GM12878 (cell line): Measurements from ENCODE around the gene SORBS1.

Source experiments
- CTCF ChIP-seq, 3 experiments: IDR thresholded peaks in 2 of 3; conservative IDR thresholded peaks in 1 of 3; 2 replicates each; pipeline ENCODE4 v1.5.1; 2011; ENCODE audit warnings: low read depth in 3 of 3, low read length in 3 of 3, mild to moderate bottlenecking in 3 of 3, control low read depth in 2 of 3, moderate library complexity in 2 of 3, inconsistent platforms in 1 of 3, mixed read lengths in 1 of 3; ENCODE audit not compliant: control insufficient read depth in 2 of 3, insufficient read depth in 1 of 3; ENCODE audit errors: extremely low read depth in 1 of 3
- E2F8 ChIP-seq: fragments of 450-650 bp; IDR thresholded peaks from 2 replicates; pipeline ENCODE4 v1.6.1; 2018; ENCODE audit warnings: mild to moderate bottlenecking, low read depth, moderate library complexity; ENCODE audit not compliant: partially characterized antibody
- MTA2 ChIP-seq: fragments of 450-650 bp; IDR thresholded peaks from 2 replicates; pipeline ENCODE4 v1.6.1; 2016; ENCODE audit warnings: low read depth, mild to moderate bottlenecking, moderate library complexity
- POLR2AphosphoS5 ChIP-seq: IDR thresholded peaks from 2 replicates; pipeline ENCODE4 v1.6.1; 2011; ENCODE audit warnings: mild to moderate bottlenecking, low read length, inconsistent platforms
- RCOR1 ChIP-seq: conservative IDR thresholded peaks from 2 replicates; pipeline ENCODE4 v1.6.1; 2012; ENCODE audit warnings: low read depth, low read length, improper control_type of control experiment
- SMAD1 ChIP-seq: fragments of 450-650 bp; IDR thresholded peaks from 2 replicates; pipeline ENCODE4 v1.6.1; 2018; ENCODE audit warnings: mild to moderate bottlenecking, low read depth; ENCODE audit not compliant: partially characterized antibody
- SUZ12 ChIP-seq: fragments of 200-600 bp; sonication (generic); IDR thresholded peaks from one replicate; pipeline ENCODE4 v1.6.1; 2018; ENCODE audit warnings: antibody characterized with exemption, mild to moderate bottlenecking; ENCODE audit not compliant: unreplicated experiment
- ZNF274 ChIP-seq: IDR thresholded peaks from one replicate; pipeline ENCODE4 v1.8.0; 2011; ENCODE audit not compliant: insufficient read length, insufficient read depth

DNA sequence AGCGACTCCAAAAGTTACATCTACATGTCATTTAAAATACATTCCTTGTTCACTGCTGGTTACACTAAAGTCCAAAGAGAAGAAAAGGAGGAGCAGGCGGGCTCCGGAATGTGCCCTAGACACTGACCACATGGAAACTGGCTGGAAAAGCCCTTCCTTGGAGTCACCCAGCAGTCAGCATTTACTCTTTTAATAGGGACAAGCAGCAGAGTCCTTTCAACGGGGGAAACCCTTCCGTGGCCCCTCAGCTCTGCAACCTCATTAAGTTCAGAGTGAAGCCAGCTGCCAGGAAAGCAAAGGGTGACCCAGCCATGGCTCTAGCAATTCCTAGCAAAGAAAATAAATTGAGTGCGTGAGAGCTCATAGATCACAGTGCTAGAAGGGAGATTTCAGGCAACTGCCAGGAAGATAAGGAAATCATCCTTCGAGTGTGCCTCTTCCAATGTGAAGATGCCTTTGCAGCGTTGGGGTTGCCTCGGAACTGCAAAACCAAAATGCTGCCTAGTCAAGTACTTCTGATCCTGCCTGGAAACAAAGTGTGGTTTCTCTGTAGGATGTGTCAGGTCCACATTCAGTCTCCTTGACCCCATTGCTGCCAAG, 101.6 kb downstream of the SORBS1 start:
- TF ChIP-seq MTA2 (no peak), CTCF (IDR thresholded peaks at IDR 0.05 in 2 of 3, conservative IDR thresholded peaks at IDR 0.05 in 1 of 3; ENCODE audit: control insufficient read depth in 2 of 3, extremely low read depth in 1 of 3, insufficient read depth in 1 of 3, low read depth in 3 of 3, low read length in 3 of 3) (no peak), POLR2AphosphoS5 (no peak), ZNF274 (no peak), E2F8 (no peak), RCOR1 (no peak), SMAD1 (no peak), SUZ12 (no peak)
